ENCODE data around the gene CCDC102B.

DNA sequence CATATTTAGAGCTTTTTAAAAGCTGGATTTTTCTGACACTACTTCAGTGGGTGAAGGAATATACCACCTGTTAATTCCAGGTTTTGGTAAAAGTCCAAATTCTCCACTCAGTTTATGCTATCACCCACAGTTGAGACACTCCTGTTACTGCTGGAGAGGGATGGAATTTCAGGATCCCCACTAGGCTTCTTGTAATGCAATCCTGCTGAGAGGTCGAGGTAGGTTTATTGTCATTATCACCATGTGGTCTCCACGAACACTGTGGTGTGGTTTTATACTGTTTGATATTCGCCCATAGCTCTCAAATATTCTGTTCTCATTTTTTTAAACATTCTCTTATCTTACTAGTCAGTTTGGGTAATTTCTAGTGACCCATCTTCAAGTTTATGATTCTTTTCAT lies 167.9 kb downstream of the CCDC102B start:
- TF ChIP-seq POLR2AphosphoS5 (IDR thresholded peaks at IDR 0.05) (no peak), EZH2 (IDR thresholded peaks at IDR 0.05; ENCODE audit: borderline replicate concordance, insufficient read depth, low read length, poor library complexity, severe bottlenecking) (no peak), RAD21 (conservative IDR thresholded peaks at IDR 0.05) (no peak)
- TF ChIP-seq, protein P1, sequence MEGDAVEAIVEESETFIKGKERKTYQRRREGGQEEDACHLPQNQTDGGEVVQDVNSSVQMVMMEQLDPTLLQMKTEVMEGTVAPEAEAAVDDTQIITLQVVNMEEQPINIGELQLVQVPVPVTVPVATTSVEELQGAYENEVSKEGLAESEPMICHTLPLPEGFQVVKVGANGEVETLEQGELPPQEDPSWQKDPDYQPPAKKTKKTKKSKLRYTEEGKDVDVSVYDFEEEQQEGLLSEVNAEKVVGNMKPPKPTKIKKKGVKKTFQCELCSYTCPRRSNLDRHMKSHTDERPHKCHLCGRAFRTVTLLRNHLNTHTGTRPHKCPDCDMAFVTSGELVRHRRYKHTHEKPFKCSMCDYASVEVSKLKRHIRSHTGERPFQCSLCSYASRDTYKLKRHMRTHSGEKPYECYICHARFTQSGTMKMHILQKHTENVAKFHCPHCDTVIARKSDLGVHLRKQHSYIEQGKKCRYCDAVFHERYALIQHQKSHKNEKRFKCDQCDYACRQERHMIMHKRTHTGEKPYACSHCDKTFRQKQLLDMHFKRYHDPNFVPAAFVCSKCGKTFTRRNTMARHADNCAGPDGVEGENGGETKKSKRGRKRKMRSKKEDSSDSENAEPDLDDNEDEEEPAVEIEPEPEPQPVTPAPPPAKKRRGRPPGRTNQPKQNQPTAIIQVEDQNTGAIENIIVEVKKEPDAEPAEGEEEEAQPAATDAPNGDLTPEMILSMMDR (IDR thresholded peaks at IDR 0.05; ENCODE audit: poor library complexity, severe bottlenecking), result no peak

Data from neural cell (in vitro differentiated cells).